NCI-H1105 (cell line): ENCODE data around the gene ELL2.
A peak's percentile ranks its signal among the peaks of the same experiment; 100 is the strongest.
"Not testable (repeated sequence)": the region's sequence is repeated elsewhere in the genome, so short reads cannot be mapped to it uniquely, and the experiment has no call there.

ENCODE experiments used
- DNase-seq: peaks from one replicate; lab custom pipeline; 2025; lab: John Stamatoyannopoulos, UW

The ELL2 gene

DNA sequence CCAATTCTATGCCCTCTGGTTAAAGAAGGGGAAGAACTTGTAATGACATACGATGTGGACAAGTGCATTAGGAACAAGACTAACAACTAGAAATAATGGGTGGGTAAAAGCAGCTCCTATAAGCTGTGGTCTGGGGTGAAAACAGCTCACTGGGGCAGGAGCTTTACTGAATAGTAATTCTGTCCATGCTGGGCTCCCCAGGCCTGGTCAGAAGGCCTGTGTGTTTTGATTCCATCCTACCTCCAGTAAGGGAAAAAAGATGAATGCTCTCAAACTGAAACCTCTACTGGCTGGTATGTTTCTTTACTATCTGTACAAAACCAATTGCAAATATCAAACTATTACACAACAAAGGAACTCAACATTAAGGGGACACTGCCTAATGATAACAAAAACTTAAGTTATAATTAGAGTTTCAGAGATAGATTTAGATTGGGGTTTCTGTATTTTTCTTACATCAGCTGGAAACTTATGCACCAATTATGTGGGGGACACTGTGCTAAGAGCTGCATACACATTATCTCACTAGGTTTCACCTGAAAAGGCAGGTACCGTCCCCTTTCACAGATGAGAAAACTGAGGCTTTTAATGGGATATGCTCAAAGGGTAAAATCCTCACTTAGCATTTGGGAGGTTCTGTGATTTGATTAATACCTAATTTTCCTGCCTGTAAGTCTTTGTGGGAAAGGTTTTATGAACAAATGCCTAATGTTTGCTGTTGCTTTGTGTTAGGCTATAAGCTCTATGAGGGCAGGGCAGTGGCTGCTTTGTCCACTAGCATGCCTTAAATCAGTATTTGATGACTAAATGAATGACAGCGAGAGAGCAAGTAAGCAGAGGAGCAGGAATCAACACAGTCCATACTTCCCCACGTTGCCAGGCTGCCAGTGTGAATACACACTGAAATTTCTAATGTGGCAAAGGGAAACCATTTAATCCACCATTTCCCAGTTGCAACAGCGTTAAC lies 53.6 kb downstream of the ELL2 start:
- DNase-seq: no peak

DNA sequence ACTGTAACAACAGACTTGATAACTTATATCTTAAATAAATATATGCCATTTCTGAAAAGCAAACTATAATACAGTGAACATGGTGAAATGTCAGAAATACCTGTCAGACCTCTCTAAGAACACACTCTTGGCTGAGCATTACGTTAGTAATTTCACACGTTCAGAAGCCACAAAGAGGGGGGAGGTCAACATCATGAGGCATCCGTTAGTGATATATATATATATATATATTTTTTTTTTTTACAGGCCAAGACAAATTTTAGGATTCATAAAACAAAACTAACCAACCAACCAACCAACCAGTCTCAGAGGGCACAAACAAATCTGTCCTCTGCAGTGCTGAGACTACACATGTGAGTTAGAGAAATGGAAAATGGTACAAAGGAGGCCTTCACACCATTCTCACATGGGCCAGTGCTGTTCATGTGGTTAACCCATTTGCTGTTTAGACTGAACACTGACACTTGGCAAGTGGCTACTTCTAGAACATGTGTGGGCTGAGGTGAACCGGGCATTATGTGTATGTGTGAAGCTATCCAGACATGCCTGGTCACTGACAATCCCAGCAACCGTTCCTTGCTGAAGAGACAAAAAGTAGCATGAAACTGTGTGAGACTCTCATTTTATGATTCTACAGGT lies 54.5 kb downstream of the ELL2 start:
- DNase-seq: no peak

DNA sequence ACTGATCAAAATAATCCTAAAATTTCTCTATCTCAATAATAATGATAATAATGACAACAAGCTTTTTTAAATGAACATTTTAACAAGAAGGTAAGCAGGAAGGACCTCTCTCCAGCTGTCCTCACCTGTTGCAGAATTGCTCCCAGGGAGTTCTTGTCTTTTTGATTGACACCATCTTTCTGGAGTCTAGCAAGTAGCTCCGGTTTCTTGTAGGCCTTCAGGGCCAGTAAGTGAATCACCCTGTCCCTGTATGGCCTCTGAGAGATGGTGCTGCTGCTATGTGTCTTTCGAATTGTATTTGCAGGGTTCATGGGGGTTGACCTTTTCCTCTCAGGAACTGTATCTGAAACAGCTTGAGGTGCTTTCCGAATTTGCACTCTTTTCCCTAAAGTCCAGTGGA lies 55.3 kb downstream of the ELL2 start:
- DNase-seq: not testable (repeated sequence)

DNA sequence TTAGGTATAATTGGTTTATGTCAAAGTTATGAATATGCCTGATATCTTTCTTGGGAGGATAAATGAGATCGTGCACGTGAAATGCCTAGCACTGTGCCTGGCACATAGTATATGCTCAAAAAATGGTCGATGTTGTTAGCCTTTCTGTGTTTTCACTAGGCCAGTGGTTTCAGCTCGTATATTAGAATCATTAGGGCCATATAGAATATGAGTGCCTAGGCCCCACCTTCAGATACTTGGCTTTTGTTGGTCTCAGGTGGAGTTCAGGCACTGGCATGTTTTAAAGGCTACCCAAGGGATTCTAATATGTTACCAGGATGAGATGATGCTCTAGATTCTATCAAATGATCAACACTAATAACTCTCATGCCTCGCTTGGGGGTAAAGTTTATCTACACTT lies 56.8 kb downstream of the ELL2 start:
- no peak for DNase-seq

DNA sequence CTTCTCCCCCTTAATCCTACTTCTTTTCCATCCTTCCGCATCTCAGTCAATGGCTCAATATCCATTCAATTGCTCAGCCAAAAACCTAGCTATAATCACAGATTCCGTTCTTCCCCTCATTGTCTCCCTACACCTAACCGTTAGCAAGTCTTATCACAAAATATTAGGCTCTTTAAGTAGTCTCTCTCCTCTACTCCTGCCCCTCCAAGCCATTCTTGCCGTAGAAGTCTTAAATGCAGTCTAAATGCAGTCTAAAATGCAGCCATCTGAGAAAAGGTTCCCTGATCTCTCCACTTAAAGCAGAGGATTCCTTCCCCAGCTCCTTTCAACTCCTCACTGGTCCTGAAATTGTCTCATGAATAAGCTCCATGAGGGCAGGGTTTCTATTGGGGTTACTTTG lies 57.8 kb downstream of the ELL2 start:
- no peak for DNase-seq

DNA sequence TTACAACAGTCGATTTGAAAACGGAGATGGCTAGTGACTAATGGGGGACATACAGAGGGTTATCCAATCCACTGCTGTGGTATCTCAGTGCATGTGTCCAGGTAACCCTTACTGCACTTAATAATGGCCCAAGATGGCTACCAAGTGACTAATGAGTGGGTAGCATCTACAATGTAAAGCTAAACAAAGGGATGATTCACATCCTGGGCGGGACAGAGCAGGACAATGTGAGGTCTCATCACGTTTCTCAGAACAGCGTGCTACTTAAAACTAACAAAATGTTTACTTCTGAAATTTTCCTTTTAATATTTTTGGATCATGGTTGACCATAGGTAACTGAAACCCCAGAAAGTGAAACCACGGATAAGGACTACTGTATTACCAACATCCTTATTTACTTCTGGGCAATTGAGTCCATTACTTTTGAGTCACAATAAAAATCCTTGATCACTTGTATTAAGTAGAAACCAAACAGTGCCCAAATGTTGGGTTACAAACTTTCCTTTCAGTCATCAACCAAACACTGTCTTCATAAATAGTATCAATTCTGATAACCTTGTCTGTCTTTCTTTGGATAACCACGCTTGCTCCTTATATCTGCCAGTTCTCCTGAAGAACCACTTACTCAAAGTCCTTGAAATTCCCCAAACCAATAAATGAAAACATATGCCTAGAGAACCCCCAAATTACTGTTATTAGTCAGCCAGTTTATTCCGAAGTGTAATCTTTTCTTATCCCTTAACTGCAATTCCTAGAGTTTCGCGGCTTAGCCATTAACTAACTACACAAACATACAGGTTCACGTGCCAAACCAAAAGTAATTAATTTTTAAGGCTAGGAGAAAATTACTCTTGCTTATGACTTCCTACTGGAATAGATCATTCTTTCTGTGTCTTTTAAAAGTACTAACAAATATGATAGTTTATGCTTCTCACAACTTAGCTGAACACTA lies 59.7 kb downstream of the ELL2 start:
- DNase-seq: no peak

DNA sequence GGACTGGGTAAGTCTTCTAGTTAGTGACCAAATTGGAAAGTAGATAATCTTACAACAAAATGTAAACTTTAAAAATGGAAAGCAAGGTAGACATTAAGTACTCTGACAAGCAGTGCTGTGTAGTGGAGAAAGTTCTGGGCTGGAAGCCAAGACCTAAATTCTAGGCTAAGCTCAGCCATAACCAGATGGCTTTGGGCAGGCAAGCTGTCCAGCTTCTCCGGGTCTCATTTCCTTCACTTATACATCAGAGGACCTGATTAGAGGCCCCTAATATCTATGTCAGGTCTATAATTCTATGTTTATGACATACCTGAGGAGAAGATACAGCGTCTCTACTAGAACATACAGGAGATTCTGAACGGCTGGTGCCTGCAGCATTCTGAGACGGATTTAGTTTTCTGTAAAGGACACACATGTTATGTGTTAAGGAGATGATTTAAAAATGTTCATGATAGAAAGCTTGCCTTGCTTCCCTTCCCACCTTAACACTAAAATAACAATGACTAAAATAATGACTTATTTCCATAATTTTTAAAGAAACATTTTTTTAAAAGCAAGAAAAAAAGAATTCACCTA lies 61.2 kb downstream of the ELL2 start:
- DNase-seq: peak; percentile 16

DNA sequence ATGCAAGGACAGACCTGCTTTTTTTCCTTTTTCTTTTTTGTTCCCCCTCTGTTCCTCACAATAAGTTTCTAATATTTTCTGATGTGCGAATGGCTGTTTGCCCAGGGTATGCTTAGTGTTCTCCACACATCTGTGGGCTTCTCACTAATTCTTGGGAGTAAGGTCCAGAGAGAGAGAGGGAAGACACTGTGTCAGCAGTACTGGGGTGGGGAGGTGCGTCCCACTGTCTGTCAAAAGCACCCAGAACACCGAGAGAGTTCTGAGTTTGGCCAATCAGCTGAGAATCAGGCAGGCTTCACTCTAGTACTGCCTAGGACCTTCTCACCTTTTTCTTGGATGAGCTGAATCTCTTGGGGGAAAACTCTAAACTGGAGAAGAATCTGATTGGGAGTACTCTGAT lies 61.8 kb downstream of the ELL2 start:
- DNase-seq: no peak

DNA sequence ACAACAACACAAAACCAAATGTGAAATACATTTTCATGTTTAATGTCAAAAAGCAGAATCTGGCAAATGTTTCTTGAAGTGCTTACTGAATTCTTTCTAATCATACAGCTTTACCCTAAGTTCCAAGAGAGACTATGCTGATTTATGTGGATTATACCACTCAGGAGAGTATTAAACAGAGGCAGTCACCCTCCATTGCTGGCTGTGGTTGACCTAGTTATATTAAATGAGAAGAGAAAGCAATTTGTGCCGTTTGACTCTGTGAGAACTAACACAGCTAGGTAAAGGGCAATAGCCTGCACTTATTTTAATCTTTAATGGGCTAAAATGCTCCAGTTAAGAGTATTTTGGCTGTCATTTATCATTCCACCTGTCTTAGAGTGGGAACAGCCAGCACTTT lies 62.6 kb downstream of the ELL2 start:
- DNase-seq: no peak

DNA sequence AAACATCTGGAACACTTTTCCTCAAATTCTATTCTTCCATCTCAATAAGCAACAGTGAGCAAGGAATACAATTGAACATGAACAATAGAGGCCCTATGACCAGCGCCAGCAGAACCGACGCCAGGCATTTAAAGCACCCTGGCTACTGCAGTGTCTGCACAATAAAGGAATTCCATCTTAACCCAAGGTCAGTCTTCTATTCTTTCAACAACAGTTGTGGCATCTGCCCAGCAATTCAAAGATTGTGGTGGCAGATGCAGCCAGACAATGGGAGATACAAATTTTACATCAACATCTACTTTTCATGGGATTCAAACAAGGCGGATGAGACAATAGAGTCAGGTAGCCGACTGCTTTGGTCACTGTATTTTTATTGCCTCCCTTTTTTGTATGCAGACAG lies 65.9 kb downstream of the ELL2 start:
- DNase-seq: no peak

DNA sequence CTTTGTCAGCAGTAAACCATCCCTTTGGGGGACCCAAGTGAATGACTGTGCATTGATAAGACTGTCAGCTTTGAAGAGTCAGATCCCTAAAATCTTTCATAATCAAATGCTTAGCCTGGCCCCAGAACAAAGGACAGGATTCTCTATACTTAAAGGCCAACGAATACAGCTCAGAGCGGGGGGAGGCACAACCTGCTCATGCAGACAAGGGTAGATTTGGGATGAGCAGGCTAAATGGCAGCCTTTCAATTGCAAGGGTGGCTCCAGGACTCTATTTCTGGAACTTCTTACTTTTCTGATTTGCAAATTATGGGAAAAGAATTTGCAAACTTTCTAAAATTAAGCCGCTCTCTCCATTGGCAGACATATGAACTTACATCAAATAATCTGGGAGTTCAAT lies 66.4 kb downstream of the ELL2 start:
- no peak for DNase-seq

DNA sequence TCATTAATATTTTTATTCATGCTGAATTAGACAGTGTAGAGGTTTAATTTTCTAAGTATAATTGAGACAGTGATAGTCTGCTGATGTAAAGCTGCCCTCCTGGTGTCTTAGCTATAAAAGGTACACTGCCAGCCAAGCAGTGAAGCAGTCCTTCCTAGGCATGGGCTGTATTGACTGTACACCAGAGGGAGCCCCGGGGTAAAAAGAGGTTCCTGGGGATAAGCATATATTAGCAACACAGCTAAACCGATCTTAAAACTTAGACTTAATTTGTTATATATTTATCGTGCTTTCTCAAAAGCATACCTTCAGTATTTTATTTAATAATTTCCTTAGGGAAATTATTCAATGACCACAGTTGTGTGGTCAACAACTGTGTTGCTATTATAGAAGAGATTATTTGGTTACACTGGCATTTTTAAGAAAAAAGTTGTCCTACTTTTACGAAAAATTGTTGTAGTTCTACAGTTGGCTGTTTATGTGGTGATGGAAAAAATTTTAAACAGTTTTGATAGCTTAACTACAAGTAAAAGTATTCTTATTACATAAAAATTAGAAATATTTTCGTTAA lies 68.8 kb downstream of the ELL2 start:
- DNase-seq: no peak

DNA sequence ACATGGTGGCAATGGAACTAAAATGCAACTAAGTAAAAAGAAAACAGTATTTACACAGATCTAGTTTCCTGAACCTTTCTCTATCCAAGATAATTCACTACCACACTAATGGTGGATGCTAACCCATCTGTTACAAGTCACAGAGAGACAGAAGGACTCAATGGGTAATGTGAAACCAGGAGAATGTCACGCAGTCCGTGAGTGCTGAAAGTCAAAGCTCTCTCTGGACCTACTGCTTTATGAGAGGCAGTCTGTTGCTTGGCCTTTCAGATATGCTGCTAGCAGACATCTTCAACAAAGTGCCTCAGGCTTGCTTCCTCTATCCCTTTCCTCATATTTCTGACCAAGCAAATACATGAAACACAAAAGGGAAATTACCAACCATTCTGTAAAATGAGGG lies 70.2 kb downstream of the ELL2 start:
- DNase-seq: no peak

DNA sequence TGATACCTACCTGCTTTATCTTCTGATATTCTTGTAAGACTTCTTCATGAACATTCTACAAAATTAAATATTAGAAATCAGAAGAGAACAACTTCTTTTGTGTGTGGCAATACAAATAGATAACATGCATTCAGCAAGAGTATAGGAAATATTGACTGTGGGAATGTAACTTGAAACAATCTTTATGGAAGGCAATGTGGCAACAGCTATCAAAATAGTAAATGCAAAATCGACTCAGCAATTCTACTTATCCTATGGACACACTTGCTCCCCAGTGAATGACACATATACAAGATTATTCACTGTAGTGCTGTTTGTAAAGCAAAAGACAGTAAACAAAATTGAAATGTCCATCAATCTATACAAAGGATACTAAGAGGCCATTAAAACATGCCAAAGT lies 72.6 kb downstream of the ELL2 start:
- no peak for DNase-seq

DNA sequence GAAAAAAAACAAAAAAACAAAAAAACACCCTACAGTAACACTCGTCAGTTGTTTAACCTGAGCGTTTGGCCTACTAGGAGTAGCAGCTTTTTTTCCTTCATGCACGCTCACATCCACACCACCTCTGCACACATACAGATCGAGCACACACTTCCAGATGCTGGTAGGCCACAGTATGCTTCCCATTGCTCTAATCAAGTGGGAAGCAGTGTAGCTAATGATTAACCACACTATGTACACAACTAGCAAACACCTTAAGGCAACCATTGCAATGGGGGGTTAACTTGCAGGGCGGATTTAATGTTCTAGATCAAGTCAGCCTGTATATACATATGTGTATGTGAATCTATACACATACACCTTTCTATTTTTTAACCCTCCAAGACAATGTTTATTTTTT lies 73.7 kb downstream of the ELL2 start:
- no peak for DNase-seq

DNA sequence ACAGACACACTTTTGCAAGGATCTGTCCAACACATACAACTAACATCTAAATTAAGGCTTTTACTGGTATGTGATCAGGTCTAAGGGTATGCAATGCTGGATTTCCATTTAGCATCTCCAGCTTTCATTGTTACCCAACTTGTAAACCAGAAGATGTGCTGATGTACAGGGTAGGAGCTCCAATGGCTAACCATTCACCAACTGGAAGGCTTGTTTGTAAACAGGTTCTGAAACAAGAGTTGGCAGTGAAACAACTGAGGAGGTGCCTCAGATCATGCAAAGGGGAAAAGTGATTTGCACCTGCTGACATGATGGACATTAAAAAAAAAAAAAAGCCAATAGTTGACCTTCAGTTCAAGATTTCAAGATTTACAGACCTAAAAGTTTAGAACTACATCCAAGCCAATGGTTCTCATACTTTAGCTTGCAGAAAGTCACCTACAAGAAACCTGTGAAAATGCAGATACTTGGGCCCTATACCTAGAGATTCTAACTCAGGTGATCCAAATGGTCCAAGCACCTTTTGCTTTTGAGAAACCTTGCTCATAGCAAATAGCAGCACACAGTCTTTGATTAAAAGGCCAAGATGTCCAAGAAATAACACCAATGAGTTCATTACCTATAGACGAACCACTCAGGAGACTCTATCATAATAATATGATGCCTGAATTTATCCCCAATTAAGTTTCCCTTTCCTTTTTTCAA lies 75.2 kb downstream of the ELL2 start:
- no peak for DNase-seq

DNA sequence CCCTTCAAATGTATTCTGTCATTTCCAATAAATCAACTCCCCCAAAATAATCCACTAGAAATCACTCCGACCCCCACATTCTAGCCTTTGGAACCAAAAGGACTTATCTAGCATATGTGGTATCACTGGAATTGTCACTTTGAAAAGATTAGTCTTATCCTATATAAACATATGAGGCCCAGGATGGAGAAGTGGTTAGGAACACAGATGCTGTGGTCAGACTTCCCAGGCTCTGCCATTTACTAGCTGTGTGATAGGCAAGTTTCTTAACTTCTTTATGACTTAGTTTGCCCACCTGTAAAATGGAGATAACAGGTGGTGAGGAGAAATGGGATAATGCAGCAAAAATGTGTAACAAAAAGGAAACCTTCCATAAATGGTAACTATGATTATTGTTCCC lies 77.1 kb downstream of the ELL2 start:
- DNase-seq: no peak

DNA sequence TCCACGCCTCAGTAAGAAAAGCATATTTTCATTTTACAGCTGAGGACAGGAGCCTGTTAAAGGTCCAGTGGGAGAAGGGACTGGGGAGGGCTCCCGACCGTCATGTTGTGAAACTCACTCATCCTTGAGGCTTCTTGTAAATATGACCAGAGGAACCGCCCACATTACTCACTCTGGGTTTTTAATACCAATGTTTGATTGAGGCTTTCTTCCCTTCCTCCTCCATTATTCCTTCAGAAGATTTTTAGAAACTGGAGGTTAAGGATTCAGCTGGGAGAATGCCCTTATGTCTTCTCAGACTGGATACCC lies 77.7 kb downstream of the ELL2 start:
- no peak for DNase-seq

DNA sequence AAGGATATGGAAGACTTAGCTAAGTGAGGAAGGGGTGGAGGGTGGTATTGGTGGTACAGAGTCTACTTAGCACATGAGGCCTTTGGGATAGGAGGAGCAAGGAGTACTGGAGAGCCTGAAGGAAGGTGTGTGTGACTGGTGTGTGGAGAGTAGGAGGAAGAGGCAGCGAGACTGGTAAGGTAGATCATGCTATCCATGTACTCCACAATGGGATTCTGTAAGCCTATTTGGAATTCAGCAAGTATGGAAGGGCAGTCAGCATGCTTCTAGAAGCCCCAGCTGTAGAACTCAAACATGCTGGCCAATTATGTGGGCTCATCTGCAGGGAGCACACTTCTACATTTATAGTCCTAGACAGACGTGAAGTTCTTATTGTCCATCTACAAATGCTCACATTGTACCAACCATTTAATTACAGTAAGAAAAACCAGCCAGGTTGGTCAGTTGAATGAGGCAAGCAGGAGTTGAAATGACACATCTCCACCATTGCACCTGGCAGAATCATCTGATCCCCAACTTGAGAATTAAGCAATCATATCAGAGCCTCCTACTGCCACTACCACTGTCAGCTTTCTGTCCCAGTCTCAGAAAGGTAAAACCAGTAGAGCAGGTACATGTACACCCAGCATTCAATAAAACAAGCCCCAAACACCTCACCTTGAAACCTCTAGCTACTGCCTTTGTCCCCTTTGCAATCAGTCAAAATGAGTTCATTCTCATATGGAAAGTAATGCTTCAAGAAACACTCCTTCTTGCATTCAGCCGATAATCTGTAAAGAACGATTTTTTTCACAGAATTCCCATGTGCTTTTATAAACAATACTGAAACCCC lies 78.2 kb downstream of the ELL2 start:
- DNase-seq: no peak

DNA sequence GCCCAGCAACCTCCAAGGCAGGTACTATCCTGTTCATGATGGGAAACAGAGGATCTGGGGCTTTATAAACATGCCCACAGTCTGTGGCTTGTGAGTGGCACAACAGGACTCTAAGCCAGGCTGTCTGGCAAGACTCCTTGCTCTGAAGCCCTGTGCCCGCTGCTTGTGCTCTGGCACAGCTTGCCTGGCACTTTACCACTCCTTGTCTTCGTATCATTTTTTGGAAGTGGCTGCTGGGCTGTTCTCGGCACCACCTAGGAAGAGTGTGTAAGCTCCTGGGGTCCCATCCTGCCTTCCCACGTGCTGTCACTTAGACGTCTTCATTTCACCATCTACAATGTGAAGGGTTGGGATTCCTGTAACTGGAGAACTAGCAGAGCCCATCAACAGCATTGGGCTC lies 79.8 kb downstream of the ELL2 start:
- DNase-seq: no peak
